Activated CD4-positive, CD25-positive, alpha-beta regulatory T cell treated with anti-CD3 and anti-CD28 coated beads, Interleukin-2, amount 50 U/mL, for 72 hours (primary cell): ENCODE results near the gene COL9A2.

Source experiments
- DNase-seq: peaks from one replicate; pipeline ENCODE4 v3.0.0; 2021

Gene COL9A2

DNA sequence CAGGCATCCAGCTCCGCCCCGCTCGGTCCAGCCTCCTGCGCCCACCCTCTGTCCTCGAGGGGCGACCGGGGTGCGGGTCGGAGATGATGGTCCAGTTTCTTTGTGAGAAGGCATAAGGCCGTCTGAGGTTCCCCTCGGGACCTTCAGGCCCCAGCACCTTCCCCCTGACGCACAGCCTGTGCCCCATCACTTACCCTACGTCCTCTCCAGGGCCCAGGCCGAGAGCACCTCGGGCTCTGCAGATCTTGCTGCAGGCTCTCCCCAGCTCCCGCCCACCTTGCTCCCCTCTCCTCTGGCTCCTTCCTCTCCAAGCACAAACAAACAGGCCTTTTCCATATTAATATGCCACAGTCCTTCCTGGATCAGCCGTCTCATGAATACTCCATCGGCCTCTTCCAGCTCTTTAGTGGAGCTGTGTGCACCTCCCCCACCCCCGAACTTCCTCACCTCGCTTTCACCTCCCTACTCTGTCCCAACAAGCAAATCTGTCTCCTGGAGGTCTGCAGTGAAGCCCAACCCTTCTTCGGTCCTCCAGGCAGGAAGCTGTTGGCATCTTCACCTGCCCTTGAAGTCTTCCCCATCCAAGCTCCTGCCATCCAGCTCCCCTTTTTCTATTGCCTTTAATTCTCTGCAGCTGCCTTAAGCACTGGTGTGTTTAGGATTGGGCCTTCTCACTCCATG, 448 bp upstream of the COL9A2 start:
- no peak for DNase-seq

DNA sequence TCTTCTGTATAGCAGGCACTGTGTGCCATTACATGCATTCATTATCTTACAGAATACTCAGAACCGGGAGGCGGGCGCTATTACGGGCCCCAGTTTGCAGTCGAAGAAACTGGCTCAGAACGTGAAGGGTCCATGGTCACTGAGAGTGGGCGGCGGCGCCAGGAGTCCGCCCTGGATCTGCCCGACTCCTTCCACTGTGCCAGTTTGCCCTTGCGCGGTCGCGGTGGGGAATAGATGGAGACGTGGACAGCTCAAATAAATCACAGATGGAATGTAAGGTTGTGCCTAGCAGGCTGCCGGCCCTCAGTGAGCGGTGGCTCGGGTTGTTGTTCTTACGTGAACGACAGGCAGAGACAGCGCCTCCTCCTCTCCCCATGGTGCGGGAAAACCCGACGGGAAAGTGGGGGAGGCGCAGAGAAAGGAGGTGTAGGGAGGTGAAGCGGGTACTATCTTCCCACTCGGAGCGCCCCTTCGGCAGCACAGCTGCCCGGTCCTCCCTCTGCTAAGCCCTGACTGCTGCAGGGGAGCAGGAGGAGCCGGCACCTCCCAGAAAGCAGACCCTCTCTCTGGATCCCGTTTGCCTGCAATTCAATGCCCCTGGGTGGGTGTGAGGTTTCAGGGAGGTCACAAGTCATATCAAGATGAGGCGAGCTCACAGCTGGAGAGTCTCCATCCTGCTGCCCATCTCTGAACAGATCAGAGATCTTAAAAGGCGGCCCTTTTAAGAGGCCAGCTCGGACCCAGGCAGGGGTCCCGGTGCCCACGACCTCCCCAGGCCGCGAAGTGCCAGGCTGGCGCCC, 1.1 kb downstream of the COL9A2 start:
- DNase-seq = peak; percentile 50

DNA sequence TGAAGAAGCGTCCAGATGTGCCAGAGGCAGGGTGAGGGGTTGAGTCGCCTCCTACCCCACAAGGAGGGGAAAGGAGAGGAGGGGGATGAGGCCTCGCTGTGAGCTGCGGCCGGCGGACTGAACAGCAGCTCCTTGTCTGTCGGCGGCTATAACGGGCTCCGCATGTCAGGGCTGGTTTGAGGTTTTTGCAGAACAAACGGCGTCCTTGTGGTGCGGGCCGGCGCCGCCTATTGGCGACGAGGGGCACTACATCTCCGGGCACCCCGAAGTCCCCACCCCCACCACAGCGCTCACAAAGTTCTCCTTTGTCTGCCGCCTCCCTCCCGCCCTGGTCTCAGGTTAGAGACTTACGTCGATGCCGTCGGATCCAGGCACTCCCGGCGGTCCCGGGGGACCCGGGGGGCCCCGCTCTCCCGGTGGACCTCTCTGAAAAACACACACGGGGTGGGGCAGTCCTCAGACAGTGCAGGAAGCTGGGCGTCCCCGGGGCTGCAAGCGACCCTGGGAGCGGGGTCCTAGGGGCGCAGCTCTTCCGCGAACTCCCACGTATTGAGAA, 1.8 kb downstream of the COL9A2 start:
- peak; percentile 86 for DNase-seq

GRCh38 chr1:40314721-40315238, 2.3 kb downstream of the COL9A2 start:
- DNase-seq = no peak

DNA sequence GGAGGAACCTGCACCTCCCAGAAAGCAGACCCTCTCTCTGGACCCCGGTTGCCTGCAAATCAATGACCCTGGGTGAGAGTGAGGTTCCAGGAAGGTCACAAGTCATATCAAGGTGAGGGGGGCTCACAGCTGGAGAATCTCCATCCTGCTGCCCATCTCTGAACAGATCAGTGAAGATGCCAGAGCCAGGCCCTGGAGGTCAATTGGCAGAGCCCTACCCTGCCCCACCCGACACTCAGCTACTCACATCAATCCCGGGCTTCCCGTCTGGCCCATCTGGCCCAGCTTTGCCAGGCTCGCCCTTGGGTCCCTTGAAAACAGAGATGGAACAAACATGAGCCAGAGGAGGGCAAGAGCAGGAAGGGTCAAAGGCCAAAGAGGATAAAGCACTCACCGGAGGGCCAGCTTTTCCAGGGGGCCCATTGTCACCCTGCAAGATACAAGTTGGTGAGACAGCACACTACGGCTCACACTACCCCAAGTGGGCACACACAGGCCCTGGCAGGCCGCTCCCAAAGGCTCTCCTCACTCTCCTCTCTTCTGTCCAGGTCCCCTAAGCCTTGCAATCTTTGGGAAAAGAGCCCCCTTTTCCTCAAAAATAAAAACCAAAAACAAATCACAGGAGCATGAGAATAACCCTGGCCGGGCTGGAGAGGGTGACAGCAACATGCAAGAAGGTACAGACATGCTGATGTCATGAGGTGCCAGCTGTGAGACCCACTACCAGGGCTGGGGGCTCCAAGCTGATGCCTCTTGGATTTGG, 2.9 kb downstream of the COL9A2 start:
- DNase-seq = no peak

DNA sequence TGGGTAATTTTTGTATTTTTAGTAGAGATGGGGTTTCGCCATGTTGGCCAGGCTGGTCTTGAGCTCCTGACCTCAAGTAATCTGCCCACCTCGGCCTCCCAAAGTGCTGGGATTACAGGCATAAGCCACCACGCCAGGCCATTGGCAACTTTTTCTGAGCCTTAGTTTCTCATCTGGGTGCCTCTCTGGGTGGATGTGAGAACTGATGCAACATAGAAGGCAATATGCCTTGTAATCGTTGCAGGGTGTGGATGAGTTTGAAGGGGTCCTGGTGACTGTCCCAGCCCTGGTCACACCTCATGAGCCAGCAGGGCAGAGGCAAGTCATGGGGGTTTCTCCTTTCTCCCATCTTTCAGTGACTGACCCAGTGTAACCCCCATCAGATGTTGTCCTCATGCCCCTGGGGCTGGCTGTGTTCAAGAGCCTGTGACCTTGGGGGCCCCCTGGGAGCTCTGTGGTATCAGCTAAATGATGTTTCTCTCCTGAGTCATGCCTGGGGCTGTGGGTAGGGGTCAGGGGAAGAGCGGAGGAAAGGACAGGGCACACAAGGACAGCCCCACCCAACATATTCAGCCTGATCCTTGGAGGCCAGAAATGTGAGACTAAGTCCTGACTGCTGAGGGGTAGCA, 3.6 kb downstream of the COL9A2 start:
- no peak for DNase-seq

DNA sequence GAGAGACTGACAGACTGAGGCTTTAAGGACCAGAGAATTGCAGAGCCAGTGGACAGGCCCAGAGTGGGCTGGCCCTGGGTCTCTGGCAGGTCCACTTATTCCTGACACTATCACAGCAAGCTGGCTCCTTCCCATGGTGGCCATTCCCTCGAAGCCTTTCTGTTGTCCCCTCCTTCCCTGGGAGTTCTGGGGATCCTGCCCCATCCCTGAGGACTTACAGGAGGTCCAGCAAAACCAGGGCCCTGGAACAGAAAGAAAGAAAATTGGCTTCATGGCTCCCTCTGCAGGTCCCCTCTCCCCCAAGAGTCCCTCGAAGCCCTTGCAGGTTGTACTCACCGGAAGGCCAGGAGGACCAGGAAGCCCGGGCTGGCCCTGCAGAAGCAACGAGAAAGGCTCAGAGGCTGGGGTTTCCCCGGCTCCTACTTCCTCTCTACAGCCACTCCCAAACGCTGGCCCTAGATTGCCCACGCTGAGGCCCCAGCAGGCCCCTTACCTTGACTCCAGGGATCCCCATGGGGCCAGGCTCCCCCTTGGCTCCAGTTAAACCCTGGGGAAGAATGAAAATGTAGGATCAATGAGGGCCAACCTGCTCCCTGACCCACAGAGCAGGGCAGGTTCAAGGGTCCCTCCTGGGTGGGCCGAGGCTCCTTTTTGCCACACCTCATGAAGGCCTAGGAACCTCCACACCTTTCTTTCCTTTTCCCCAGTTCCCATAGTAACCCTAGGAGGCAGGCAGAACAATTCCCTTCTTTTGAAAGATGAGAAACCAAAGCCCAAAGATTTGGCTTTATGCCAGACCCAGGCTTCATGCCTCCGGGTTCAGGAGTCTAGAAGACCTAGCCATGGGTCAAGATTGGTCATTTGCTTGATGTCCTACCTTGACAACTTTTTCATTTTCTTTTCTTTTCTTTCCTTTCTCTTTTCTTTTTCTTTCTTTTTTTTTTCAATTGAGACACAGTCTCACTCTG, 4.6 kb downstream of the COL9A2 start:
- peak; percentile 62 for DNase-seq

DNA sequence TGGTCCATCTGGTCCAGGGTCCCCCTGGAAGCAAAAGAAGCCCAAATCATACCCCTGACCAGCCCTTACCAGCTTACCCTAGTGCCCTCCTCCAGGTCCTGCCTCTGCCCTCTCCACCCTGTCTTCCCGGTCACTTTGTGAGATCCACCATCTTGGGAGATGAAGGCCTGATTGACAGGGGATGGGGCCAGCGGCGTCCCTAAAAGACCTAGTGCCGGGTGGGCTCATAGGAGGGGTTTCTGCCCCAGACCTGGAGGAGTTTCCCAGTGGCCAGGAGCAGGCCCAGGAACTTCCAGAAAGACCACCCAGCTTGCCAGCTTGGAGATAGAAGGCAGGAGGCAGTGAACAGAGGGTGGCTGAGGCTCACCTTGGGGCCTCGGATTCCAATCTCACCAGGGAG, 5.4 kb downstream of the COL9A2 start:
- no peak for DNase-seq

GRCh38 chr1:40310983-40311642, 6.0 kb downstream of the COL9A2 start:
- no peak for DNase-seq

- no peak for DNase-seq
Measured at GRCh38 chr1:40310129-40310461, 7.0 kb downstream of the COL9A2 start.

DNA sequence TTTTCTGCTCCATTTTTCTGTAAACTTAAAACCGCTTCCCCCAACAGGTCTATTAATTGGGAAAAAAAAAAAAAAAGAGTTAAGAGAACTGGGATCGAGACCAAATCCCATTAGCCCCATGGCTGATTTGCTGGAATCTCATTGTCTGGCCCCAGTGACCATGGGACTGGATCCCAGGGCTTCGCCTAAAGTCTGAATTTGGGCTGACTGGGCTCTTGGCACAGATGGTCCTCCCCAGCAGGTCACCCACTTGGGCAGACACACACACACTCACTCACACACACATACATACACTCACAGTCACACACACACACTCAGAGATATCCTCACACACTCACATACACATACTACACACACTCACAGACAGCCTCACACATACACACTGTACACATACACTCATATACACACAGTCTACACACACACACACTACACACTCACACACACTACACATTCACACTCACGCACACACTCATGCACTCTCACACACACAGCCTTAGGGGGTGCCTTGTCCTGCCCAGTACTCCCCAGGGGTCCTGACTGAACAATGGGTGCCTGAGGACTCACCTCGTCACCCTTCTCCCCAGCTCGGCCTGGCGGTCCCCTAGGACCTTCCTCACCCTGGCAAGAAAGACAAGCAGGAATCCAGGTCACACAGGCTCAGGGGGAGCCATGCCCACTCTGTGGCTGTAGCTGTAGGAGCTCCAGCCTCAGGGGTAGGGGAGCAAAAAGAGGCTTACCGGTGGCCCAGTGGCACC, 7.5 kb downstream of the COL9A2 start:
- DNase-seq = no peak

- no peak for DNase-seq
Measured at GRCh38 chr1:40308036-40308727, 8.9 kb downstream of the COL9A2 start.

- no peak for DNase-seq
Measured at GRCh38 chr1:40307186-40307585, 9.9 kb downstream of the COL9A2 start.

DNA sequence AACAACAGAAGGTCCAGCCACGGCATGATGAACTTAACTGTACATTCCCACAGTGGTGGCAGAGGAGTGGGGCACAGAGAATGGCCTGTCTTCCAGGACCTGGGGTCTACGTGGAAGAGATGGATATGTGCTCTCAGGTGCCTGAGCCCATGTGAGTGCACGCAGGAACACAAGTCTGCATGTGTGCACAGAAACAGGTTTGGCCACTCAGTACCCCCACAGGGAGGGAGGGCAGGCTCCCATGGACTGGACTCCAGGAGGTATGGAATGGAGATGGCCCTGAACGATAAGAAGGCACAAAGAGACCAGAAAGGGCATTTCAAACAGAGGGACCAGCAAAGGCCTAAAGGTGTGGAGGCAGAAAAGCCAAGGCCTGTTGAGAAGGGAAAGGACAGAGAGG, 10.8 kb downstream of the COL9A2 start:
- no peak for DNase-seq

DNA sequence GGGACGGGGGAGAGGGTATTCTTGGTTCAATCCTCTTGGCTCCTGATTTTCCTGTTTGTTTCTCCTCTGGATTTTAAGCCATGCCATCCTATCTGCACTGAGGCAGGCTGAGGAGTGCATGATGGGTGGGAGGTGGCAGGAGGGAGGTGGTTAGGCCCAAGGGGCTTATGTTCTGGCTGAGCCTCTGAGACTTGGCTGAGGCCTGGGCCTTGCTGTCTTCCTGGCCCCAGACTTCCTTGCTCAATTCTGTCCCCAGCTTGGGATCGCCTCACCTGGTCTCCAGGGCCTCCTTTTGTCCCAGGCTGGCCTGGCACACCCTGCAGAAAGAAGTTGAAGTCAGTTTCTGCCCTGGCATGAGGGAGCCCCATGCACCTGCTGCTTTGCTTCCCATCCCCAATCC, 11.2 kb downstream of the COL9A2 start:
- DNase-seq = no peak

DNA sequence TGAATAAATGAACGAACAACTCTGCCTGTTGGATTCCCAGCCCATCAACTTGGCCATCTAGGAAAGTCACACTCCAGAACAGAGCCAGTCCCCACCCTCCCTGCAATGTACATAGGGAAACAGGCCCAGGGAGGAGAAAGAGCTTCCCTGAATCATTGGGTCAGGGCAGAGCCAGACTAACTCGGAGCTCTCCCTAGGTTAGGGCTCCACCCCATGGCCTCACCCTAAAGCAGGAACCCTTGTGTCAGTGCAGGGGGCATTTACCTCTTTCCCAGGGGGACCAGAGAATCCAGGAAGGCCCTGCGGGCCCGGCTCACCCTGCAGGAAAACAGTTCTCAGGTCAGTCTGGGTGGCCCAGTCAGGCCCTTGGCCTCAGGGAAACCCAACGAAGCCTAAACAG, 11.6 kb downstream of the COL9A2 start:
- no peak for DNase-seq

DNA sequence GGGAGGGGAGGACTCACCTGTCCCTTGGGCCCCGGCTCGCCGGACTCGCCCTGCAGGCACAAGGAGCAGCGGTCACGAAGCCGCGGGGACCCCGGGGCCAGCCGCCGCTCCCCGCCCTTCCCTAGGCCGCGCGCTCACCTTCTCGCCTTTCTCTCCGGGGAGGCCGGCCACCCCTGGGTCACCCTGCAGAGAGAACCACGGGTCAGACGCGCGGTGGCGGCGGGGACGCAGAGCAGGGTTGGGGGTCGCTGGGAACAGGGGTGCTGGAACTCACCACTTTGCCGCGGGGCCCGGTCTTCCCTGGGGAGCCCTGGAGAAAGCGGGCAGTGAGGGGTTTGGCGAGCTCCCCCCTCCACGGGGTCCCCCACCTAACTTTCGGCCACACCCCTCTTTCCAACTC, 13.3 kb downstream of the COL9A2 start:
- no peak for DNase-seq

DNA sequence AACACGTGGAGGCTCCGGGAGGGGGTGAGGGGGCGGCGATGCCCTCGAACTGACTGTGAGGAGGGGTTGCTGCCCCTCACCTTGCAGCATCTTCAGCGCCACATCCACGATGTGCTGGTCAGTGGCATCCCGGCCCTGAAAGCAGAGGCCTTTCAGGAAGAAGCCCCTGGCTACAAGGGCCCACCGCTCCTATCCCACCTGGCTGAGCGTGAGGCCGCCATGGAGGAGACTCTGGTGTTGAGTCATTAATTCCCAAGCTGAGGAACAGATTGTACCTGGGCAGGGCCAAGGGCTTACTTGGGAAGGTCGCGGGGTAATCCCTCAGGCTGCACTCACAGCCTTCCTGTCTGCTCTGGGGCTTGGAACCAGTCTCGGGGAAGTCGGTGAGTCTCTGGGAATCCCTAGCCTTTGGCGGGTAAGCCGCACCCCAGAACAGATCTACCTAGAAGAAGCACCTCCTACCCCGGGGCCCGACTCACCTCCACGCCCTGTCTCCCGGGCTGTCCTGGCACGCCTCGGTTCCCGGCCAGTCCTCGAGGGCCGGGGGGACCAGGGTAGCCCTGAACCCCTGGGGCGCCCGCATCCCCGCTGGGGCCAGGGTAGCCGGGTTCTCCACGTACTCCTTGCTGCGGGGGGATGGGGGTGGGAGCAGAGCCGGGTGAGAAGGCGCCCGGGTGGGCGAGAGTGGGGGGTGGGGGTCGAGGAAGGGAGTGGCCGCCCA, 13.9 kb downstream of the COL9A2 start:
- DNase-seq = no peak

- DNase-seq = no peak
Measured at GRCh38 chr1:40302475-40302874, 14.6 kb downstream of the COL9A2 start.
